GM23338 (cell line): ENCODE data around the gene CYTH1. TPM values are rescaled to one million over a fixed set of nuclear protein-coding genes. Genes with fewer than 3 reads are reported as not detected.

Experiments used
- ATAC-seq: fragments of 200-7000 bp; cut with Tn5 transposase; 3 replicates; pipeline ENCODE4 v1.9.1; 2020
- DNase-seq: peaks from one replicate; pipeline ENCODE4 v3.0.0-alpha.2; 2015; ENCODE audit warnings: low spot score
- H2AFZ ChIP-seq: fragments of 200-600 bp; sonication (generic); 2 replicates; pipeline ENCODE4 v1.8.0; 2016; ENCODE audit warnings: antibody characterized with exemption, mild to moderate bottlenecking, moderate library complexity
- H3F3A ChIP-seq: fragments of 200-600 bp; sonication (generic); replicated peaks from 2 replicates; pipeline ENCODE4 v1.8.0; 2017; ENCODE audit warnings: antibody characterized with exemption, mixed run types, low read depth
- H3K27ac ChIP-seq: fragments of 200-600 bp; sonication (generic); 2 replicates; pipeline ENCODE4 v1.6.1; 2016; ENCODE audit warnings: low read depth
- H3K27me3 ChIP-seq: fragments of 200-600 bp; sonication (generic); 2 replicates; pipeline ENCODE4 v1.8.0; 2016; ENCODE audit warnings: mild to moderate bottlenecking, mixed run types, moderate library complexity; ENCODE audit not compliant: insufficient read depth
- H3K36me3 ChIP-seq: fragments of 200-600 bp; sonication (generic); 2 replicates; pipeline ENCODE4 v1.8.0; 2016; ENCODE audit warnings: mild to moderate bottlenecking; ENCODE audit not compliant: insufficient read depth
- H3K4me1 ChIP-seq: fragments of 200-600 bp; sonication (generic); 2 replicates; pipeline ENCODE4 v1.8.0; 2016; ENCODE audit warnings: mild to moderate bottlenecking, moderate library complexity; ENCODE audit not compliant: insufficient read depth
- H3K4me2 ChIP-seq: fragments of 200-600 bp; sonication (generic); 2 replicates; pipeline ENCODE4 v1.7.1; 2017; ENCODE audit warnings: mixed run types
- H3K4me3 ChIP-seq: fragments of 200-600 bp; sonication (generic); 2 replicates; pipeline ENCODE4 v1.6.1; 2016; ENCODE audit warnings: mixed run types
- H3K79me2 ChIP-seq: fragments of 200-600 bp; sonication (generic); replicated peaks from 2 replicates; pipeline ENCODE4 v1.8.0; 2017; ENCODE audit warnings: mild to moderate bottlenecking; ENCODE audit not compliant: insufficient read depth
- H3K9me2 ChIP-seq: fragments of 200-600 bp; sonication (generic); 2 replicates; pipeline ENCODE4 v1.8.0; 2017; ENCODE audit not compliant: insufficient read depth
- H4K20me1 ChIP-seq: fragments of 200-600 bp; sonication (generic); replicated peaks from 2 replicates; pipeline ENCODE4 v1.8.0; 2017; ENCODE audit warnings: mild to moderate bottlenecking; ENCODE audit not compliant: insufficient read depth
- H3K27ac Mint-ChIP-seq: 2 replicates; pipeline ENCODE4 v1.8.0; 2020; ENCODE audit warnings: inconsistent platforms, mild to moderate bottlenecking, moderate library complexity, mixed read lengths
- H3K27me3 Mint-ChIP-seq: 3 replicates; pipeline ENCODE4 v1.8.0; 2022; ENCODE audit warnings: low read depth, mild to moderate bottlenecking, moderate library complexity, mixed read lengths, inconsistent platforms; ENCODE audit not compliant: insufficient read depth, poor library complexity
- H3K36me3 Mint-ChIP-seq: 3 replicates; pipeline ENCODE4 v1.8.0; 2021; ENCODE audit warnings: low read depth, mild to moderate bottlenecking, inconsistent platforms, moderate library complexity, mixed read lengths
- H3K4me1 Mint-ChIP-seq: 3 replicates; pipeline ENCODE4 v1.8.0; 2020; ENCODE audit warnings: mild to moderate bottlenecking, inconsistent platforms, mixed read lengths
- H3K4me3 Mint-ChIP-seq: 3 replicates; pipeline ENCODE4 v1.8.0; 2021; ENCODE audit warnings: moderate library complexity, mild to moderate bottlenecking, inconsistent platforms, mixed read lengths
- H3K9me3 Mint-ChIP-seq: 3 replicates; pipeline ENCODE4 v1.8.0; 2020; ENCODE audit warnings: moderate library complexity, mild to moderate bottlenecking, inconsistent platforms, mixed read lengths
- CREB1 ChIP-seq: fragments of 250-450 bp; sonication (Bioruptor Pico); IDR thresholded peaks from 2 replicates; pipeline ENCODE4 v1.5.0; 2020; ENCODE audit warnings: low read depth, mild to moderate bottlenecking, moderate library complexity
- EZH2 ChIP-seq: fragments of 200-600 bp; sonication (generic); IDR thresholded peaks from one replicate; pipeline ENCODE4 v1.8.0; 2017; ENCODE audit warnings: antibody characterized with exemption, mild to moderate bottlenecking, low read depth; ENCODE audit not compliant: unreplicated experiment
- EZH2phosphoT487 ChIP-seq: fragments of 200-600 bp; sonication (generic); IDR thresholded peaks from one replicate; pipeline ENCODE4 v1.8.1; 2018; ENCODE audit warnings: antibody characterized with exemption; ENCODE audit not compliant: unreplicated experiment
- polyA plus RNA-seq: library from polyadenylated mRNA; unstranded; fragments of >200 nt; fragmentation: Nextera tagmentation; extraction: Ambion mirVana; gene quantifications from 2 replicates; pipeline ENCODE4 v1.2.1, GENCODE V29; 2016
- total RNA-seq: library from RNA; depleted of rRNA; stranded (reverse); fragments of >200 nt; shearing (Covaris generic); gene quantifications from 2 replicates; pipeline ENCODE4 v1.2.3, GENCODE V29; 2014
- TF ChIP-seq, protein P1 (sequence below): IDR thresholded peaks from 2 replicates; pipeline ENCODE4 v1.6.1; 2016; ENCODE audit warnings: antibody characterized with exemption
- TF ChIP-seq, protein P2 (sequence below), 2 experiments: fragments of 200-600 bp in 1 of 2; sonication (generic) in 1 of 2; conservative IDR thresholded peaks; 2 replicates each; pipeline versions ENCODE4 v1.5.1 to v1.6.1; 2016 to 2017; ENCODE audit warnings: antibody characterized with exemption in 2 of 2, low read depth in 2 of 2, mild to moderate bottlenecking in 2 of 2, moderate library complexity in 1 of 2
- TF ChIP-seq, protein P3 (sequence below): fragments of 250-450 bp; sonication (Bioruptor Pico); IDR thresholded peaks from 2 replicates; pipeline ENCODE4 v1.5.0; 2020; ENCODE audit warnings: mild to moderate bottlenecking, moderate library complexity

The CYTH1 gene
- total and polyA plus RNA-seq, 2 experiments from 2014 or later, result 13.8 to 14.5 TPM

DNA sequence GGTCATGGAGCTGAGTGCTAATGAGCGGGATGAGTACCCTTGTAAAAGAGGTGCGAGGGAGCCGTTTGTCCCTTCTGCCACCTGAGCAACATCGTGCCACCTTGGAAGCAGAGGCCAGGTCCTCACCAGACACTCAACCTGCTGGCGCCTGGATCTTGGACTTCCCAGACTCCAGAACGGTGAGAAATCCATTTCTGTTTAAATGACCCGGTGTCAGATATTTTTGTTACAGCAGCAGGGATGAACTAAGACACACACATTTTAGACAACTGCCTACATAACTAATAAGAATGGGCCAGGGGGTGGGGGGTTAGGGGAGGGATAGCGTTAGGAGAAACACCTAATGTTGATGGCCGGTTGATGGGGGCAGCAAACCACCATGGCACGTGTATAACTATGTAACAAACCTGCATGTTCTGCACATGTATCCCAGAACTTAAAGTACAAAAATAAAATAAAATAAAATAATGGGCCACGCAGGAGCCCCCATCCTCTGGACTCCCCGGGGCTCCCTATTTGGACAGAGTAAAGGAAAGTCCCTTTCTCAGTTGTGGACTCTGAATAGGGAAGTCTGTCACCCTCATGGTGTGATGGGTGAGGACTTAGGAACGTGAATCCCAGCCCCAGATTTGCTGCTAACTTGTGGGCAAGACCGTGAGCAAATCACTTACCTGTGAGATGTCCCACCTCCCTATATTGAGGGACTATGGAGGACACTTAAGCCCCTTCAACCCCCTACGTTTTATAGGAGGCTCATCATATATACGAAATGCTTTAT is 144.2 kb downstream of the CYTH1 start:
- no peaks in the 10 kb centered on the region for H4K20me1 ChIP-seq
- Mint-ChIP-seq H3K9me3 (no peaks in the 10 kb centered on the region), H3K4me1 (no peaks in the 10 kb centered on the region), H3K36me3 (no peaks in the 10 kb centered on the region), H3K27ac (no peak overlapping the region), H3K27me3 (peaks cover 12% of the 10 kb centered on the region), H3K4me3 (no peak overlapping the region)
- H3K79me2 ChIP-seq, result no peaks in the 10 kb centered on the region
- H2AFZ ChIP-seq, result no peak overlapping the region
- no peak overlapping the region for H3K27ac ChIP-seq
- H3F3A ChIP-seq, result no peaks in the 10 kb centered on the region
- no peaks in the 10 kb centered on the region for H3K27me3 ChIP-seq
- H3K36me3 ChIP-seq, result no peaks in the 10 kb centered on the region
- DNase-seq (no peak), ATAC-seq (no peak)
- no peaks in the 10 kb centered on the region for H3K9me2 ChIP-seq
- no peaks in the 10 kb centered on the region for H3K4me1 ChIP-seq
- no peak overlapping the region for H3K4me3 ChIP-seq
- no peak overlapping the region for H3K4me2 ChIP-seq
- TF ChIP-seq, protein P1, sequence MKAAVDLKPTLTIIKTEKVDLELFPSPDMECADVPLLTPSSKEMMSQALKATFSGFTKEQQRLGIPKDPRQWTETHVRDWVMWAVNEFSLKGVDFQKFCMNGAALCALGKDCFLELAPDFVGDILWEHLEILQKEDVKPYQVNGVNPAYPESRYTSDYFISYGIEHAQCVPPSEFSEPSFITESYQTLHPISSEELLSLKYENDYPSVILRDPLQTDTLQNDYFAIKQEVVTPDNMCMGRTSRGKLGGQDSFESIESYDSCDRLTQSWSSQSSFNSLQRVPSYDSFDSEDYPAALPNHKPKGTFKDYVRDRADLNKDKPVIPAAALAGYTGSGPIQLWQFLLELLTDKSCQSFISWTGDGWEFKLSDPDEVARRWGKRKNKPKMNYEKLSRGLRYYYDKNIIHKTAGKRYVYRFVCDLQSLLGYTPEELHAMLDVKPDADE, result no peak
- TF ChIP-seq EZH2 (no peak), EZH2phosphoT487 (no peak), CREB1 (CRISPR knock-in tag) (no peak)
- TF ChIP-seq, protein P2, sequence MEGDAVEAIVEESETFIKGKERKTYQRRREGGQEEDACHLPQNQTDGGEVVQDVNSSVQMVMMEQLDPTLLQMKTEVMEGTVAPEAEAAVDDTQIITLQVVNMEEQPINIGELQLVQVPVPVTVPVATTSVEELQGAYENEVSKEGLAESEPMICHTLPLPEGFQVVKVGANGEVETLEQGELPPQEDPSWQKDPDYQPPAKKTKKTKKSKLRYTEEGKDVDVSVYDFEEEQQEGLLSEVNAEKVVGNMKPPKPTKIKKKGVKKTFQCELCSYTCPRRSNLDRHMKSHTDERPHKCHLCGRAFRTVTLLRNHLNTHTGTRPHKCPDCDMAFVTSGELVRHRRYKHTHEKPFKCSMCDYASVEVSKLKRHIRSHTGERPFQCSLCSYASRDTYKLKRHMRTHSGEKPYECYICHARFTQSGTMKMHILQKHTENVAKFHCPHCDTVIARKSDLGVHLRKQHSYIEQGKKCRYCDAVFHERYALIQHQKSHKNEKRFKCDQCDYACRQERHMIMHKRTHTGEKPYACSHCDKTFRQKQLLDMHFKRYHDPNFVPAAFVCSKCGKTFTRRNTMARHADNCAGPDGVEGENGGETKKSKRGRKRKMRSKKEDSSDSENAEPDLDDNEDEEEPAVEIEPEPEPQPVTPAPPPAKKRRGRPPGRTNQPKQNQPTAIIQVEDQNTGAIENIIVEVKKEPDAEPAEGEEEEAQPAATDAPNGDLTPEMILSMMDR (conservative IDR thresholded peaks at IDR 0.05; ENCODE audit: low read depth in 2 of 2), result no peak
- TF ChIP-seq, protein P3, sequence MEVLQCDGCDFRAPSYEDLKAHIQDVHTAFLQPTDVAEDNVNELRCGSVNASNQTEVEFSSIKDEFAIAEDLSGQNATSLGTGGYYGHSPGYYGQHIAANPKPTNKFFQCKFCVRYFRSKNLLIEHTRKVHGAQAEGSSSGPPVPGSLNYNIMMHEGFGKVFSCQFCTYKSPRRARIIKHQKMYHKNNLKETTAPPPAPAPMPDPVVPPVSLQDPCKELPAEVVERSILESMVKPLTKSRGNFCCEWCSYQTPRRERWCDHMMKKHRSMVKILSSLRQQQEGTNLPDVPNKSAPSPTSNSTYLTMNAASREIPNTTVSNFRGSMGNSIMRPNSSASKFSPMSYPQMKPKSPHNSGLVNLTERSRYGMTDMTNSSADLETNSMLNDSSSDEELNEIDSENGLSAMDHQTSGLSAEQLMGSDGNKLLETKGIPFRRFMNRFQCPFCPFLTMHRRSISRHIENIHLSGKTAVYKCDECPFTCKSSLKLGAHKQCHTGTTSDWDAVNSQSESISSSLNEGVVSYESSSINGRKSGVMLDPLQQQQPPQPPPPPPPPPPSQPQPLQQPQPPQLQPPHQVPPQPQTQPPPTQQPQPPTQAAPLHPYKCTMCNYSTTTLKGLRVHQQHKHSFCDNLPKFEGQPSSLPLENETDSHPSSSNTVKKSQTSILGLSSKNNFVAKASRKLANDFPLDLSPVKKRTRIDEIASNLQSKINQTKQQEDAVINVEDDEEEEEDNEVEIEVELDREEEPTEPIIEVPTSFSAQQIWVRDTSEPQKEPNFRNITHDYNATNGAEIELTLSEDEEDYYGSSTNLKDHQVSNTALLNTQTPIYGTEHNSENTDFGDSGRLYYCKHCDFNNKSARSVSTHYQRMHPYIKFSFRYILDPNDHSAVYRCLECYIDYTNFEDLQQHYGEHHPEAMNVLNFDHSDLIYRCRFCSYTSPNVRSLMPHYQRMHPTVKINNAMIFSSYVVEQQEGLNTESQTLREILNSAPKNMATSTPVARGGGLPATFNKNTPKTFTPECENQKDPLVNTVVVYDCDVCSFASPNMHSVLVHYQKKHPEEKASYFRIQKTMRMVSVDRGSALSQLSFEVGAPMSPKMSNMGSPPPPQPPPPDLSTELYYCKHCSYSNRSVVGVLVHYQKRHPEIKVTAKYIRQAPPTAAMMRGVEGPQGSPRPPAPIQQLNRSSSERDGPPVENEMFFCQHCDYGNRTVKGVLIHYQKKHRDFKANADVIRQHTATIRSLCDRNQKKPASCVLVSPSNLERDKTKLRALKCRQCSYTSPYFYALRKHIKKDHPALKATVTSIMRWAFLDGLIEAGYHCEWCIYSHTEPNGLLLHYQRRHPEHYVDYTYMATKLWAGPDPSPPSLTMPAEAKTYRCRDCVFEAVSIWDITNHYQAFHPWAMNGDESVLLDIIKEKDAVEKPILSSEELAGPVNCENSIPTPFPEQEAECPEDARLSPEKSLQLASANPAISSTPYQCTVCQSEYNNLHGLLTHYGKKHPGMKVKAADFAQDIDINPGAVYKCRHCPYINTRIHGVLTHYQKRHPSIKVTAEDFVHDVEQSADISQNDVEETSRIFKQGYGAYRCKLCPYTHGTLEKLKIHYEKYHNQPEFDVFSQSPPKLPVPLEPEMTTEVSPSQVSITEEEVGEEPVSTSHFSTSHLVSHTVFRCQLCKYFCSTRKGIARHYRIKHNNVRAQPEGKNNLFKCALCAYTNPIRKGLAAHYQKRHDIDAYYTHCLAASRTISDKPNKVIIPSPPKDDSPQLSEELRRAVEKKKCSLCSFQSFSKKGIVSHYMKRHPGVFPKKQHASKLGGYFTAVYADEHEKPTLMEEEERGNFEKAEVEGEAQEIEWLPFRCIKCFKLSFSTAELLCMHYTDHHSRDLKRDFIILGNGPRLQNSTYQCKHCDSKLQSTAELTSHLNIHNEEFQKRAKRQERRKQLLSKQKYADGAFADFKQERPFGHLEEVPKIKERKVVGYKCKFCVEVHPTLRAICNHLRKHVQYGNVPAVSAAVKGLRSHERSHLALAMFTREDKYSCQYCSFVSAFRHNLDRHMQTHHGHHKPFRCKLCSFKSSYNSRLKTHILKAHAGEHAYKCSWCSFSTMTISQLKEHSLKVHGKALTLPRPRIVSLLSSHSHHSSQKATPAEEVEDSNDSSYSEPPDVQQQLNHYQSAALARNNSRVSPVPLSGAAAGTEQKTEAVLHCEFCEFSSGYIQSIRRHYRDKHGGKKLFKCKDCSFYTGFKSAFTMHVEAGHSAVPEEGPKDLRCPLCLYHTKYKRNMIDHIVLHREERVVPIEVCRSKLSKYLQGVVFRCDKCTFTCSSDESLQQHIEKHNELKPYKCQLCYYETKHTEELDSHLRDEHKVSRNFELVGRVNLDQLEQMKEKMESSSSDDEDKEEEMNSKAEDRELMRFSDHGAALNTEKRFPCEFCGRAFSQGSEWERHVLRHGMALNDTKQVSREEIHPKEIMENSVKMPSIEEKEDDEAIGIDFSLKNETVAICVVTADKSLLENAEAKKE, result no peak
